Fibroblast of villous mesenchyme (primary cell): ENCODE results near the gene SERGEF. TPM values are rescaled to one million over a fixed set of nuclear protein-coding genes. Genes with fewer than 3 reads are reported as not detected.

Source experiments
- DNase-seq: peaks from one replicate; pipeline ENCODE4 v3.0.0-alpha.2; 2010; ENCODE audit warnings: low read depth
- H3K4me3 ChIP-seq: 2 replicates; pipeline ENCODE4 v1.5.1; 2011; ENCODE audit warnings: low read depth, mild to moderate bottlenecking, low read length
- total RNA-seq: library from RNA; depleted of rRNA; stranded (reverse); fragments of >200 nt; gene quantifications from 2 replicates; pipeline ENCODE4 v1.2.3, GENCODE V29; 2012
- TF ChIP-seq, protein P1 (sequence below): IDR thresholded peaks from 2 replicates; pipeline ENCODE4 v1.5.1; 2012; ENCODE audit warnings: low read depth, mild to moderate bottlenecking, low read length; ENCODE audit not compliant: insufficient read depth

The SERGEF gene
- total RNA-seq, 1 donor = 21.2 TPM

DNA sequence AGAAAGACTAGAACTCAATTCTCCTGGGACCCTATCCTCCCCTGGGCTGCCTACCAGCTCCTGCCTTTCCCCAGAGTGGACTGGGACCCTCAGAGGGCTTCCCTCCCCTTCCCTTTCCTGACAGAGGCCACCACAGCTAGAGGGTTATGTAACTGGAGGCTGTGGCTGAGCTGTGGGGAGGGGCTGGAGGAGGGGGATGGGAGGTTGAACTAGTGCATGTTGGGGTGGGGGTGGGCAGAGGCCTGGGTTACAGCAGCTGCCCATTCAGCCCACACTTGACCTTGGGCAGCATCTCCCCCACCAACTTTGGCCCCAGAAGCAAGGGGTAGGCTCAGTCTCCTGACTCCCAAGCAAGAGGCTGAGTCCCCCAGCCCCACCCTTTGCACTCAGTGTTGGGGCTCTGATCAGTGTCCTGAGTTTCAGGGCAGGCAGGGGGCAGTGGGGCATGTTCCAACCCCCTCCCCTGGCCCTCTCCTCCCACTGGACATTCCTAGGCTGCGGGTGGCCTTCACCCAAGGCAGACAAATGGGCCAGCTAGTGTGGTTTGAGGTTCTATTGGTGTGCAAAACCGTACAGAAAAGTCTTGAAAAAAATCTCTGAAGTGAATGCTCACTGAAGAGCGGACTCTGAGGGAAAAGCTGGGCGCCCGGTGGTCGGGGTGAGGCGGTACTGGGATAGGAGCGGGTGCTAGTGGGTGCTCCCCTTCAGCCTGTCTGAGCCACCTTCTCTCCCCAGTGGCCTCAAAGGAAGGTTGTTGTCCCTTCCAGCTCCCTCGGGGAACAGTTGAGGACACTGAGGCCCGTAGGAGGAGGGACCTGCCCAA, 274.5 kb downstream of the SERGEF start:
- no peak for DNase-seq
- H3K4me3 ChIP-seq = no peak overlapping the region

More for the DNA sequence above, 274.5 kb downstream of the SERGEF start:
- TF ChIP-seq, protein P1, sequence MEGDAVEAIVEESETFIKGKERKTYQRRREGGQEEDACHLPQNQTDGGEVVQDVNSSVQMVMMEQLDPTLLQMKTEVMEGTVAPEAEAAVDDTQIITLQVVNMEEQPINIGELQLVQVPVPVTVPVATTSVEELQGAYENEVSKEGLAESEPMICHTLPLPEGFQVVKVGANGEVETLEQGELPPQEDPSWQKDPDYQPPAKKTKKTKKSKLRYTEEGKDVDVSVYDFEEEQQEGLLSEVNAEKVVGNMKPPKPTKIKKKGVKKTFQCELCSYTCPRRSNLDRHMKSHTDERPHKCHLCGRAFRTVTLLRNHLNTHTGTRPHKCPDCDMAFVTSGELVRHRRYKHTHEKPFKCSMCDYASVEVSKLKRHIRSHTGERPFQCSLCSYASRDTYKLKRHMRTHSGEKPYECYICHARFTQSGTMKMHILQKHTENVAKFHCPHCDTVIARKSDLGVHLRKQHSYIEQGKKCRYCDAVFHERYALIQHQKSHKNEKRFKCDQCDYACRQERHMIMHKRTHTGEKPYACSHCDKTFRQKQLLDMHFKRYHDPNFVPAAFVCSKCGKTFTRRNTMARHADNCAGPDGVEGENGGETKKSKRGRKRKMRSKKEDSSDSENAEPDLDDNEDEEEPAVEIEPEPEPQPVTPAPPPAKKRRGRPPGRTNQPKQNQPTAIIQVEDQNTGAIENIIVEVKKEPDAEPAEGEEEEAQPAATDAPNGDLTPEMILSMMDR = no peak

Other genes starting within 250 kb of the SERGEF start
- gene TPH1, start 33.2 kb upstream of the SERGEF start, total RNA-seq = under 0.01 TPM in 2 replicates
- 17.4 and 18.1 TPM in 2 replicates for gene SAAL1, start 93.0 kb upstream of the SERGEF start, total RNA-seq
- not detected in 2 replicates for gene MRGPRX3, start 119.5 kb upstream of the SERGEF start, total RNA-seq
- gene MRGPRX4, start 159.8 kb upstream of the SERGEF start, total RNA-seq = not detected in 2 replicates
- gene SAA4, start 223.8 kb upstream of the SERGEF start, total RNA-seq = not detected in 2 replicates
- 0.43 TPM in 1 of 2 replicates, not detected in the other for gene SAA2, start 235.6 kb upstream of the SERGEF start, total RNA-seq